ENCODE results near the gene SNTA1.

Gene SNTA1

GRCh38 chr20:33407796-33408195 is 35.8 kb downstream of the SNTA1 start:
- Histone ChIP-seq H3K27ac (no peak overlapping the region), H3K9me3 (no peaks in the 10 kb centered on the region), H3K27me3 (no peaks in the 10 kb centered on the region), H3K4me1 (no peaks in the 10 kb centered on the region), H3K4me3 (no peak overlapping the region), H3K36me3 (peaks cover 35 to 75% (median 62%) of the 10 kb centered on the region in 3 donors)
- DNase-seq, result no peak
- TF ChIP-seq, protein P1, sequence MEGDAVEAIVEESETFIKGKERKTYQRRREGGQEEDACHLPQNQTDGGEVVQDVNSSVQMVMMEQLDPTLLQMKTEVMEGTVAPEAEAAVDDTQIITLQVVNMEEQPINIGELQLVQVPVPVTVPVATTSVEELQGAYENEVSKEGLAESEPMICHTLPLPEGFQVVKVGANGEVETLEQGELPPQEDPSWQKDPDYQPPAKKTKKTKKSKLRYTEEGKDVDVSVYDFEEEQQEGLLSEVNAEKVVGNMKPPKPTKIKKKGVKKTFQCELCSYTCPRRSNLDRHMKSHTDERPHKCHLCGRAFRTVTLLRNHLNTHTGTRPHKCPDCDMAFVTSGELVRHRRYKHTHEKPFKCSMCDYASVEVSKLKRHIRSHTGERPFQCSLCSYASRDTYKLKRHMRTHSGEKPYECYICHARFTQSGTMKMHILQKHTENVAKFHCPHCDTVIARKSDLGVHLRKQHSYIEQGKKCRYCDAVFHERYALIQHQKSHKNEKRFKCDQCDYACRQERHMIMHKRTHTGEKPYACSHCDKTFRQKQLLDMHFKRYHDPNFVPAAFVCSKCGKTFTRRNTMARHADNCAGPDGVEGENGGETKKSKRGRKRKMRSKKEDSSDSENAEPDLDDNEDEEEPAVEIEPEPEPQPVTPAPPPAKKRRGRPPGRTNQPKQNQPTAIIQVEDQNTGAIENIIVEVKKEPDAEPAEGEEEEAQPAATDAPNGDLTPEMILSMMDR (IDR thresholded peaks at IDR 0.05), result no peak
- intact Hi-C loops (cut with DNase I; ENCODE audit: low total_unique reads), result no loop called here

GRCh38 chr20:33407251-33407650 is 36.3 kb downstream of the SNTA1 start:
- intact Hi-C loops (cut with DNase I; ENCODE audit: low total_unique reads), result no loop called here
- H3K36me3 ChIP-seq, result peaks cover 30 to 70% (median 56%) of the 10 kb centered on the region in 3 donors
- no peaks in the 10 kb centered on the region for H3K9me3 ChIP-seq
- H3K4me3 ChIP-seq, result no peak overlapping the region
- TF ChIP-seq, protein P1 (IDR thresholded peaks at IDR 0.05), result no peak
- H3K4me1 ChIP-seq, result peaks cover 0 to 4% (median 2%) of the 10 kb centered on the region in 4 donors
- H3K27me3 ChIP-seq, result no peaks in the 10 kb centered on the region
- no peak overlapping the region for H3K27ac ChIP-seq
- no peak for DNase-seq

GRCh38 chr20:33404281-33404680 is 39.3 kb downstream of the SNTA1 start:
- intact Hi-C loops (cut with DNase I; ENCODE audit: low total_unique reads), result loop anchor here (5.0 kb wide), 1 partner anchor 43 kb away; no protein-coding TSS in a partner anchor
- TF ChIP-seq, protein P1 (IDR thresholded peaks at IDR 0.05), result no peak
- H3K36me3 ChIP-seq, result peaks cover 23 to 40% (median 30%) of the 10 kb centered on the region in 3 donors
- H3K4me3 ChIP-seq, result no peak overlapping the region
- H3K4me1 ChIP-seq, result peaks cover 0 to 28% (median 24%) of the 10 kb centered on the region in 4 donors
- no peak overlapping the region for H3K27ac ChIP-seq
- H3K9me3 ChIP-seq, result no peaks in the 10 kb centered on the region
- DNase-seq, result no peak
- H3K27me3 ChIP-seq, result no peaks in the 10 kb centered on the region

GRCh38 chr20:33401921-33402369 is 41.6 kb downstream of the SNTA1 start:
- H3K27ac ChIP-seq, result peak overlapping the region; percentile 71 to 73
- no peak for DNase-seq

GRCh38 chr20:33401184-33401920 is 42.2 kb downstream of the SNTA1 start, which contains the start of gene CDK5RAP1:
Gene CDK5RAP1, minus strand, starts transcription at chr20:33401519. Its CDS starts 4,455 bp downstream, at chr20:33397064.
- Histone ChIP-seq H3K27ac (peak within 1 kb of the TSS; percentile 71 to 73), H3K36me3 (peaks cover 0 to 18% (median 4%) of the 10 kb centered on the region in 3 donors), H3K4me1 (peaks cover 0 to 32% (median 24%) of the 10 kb centered on the region in 4 donors), H3K9me3 (no peaks in the 10 kb centered on the region), H3K27me3 (no peaks in the 10 kb centered on the region), H3K4me3 (peak within 1 kb of the TSS; percentile 75 to 96)
- DNase-seq, result peak; percentile 85 to 88
- intact Hi-C loops (cut with DNase I; ENCODE audit: low total_unique reads), result loop anchor here (5.0 kb wide), 1 partner anchor 46 kb away; no protein-coding TSS in a partner anchor
- TF ChIP-seq, protein P1 (IDR thresholded peaks at IDR 0.05), result no peak

More at GRCh38 chr20:33401921-33402369, 41.6 kb downstream of the SNTA1 start:
- intact Hi-C loops (cut with DNase I; ENCODE audit: low total_unique reads), result loop anchor here (5.0 kb wide), 1 partner anchor 45 kb away; no protein-coding TSS in a partner anchor
- Histone ChIP-seq H3K9me3 (no peaks in the 10 kb centered on the region), H3K36me3 (peaks cover 0 to 17% (median 8%) of the 10 kb centered on the region in 3 donors), H3K4me1 (peaks cover 0 to 32% (median 24%) of the 10 kb centered on the region in 4 donors), H3K27me3 (no peaks in the 10 kb centered on the region), H3K4me3 (peak overlapping the region; percentile 75 to 96)
- TF ChIP-seq, protein P1 (IDR thresholded peaks at IDR 0.05), result no peak

Measured in tibial artery (tissue), 4 donors.